K562 (cell line): ENCODE data around the gene DNMT1. TPM values are rescaled to one million over a fixed set of nuclear protein-coding genes. Genes with fewer than 3 reads are reported as not detected.
A peak's percentile ranks its signal among the peaks of the same experiment; 100 is the strongest.

Experiments used
- CBFB ChIP-seq: sonication (generic); formaldehyde crosslinking; IDR thresholded peaks from 2 replicates; pipeline ENCODE4 v1.4.0; 2020; ENCODE audit warnings: mild to moderate bottlenecking, missing genetic modification reagents
- CHD4 ChIP-seq: fragments of 200-600 bp; sonication (generic); IDR thresholded peaks from 3 replicates; pipeline ENCODE4 v1.6.1; 2012; ENCODE audit warnings: low read depth, mild to moderate bottlenecking, mixed read lengths, low read length, inconsistent platforms; ENCODE audit not compliant: insufficient read depth, insufficient replicate concordance, poor library complexity, severe bottlenecking
- CREM ChIP-seq: IDR thresholded peaks from 2 replicates; pipeline ENCODE4 v1.6.1; 2014; ENCODE audit warnings: antibody characterized with exemption, low read depth
- DPF2 ChIP-seq: fragments of 450-650 bp; IDR thresholded peaks from 2 replicates; pipeline ENCODE4 v1.6.1; 2016
- ETV5 ChIP-seq: sonication (generic); formaldehyde crosslinking; IDR thresholded peaks from 2 replicates; pipeline ENCODE4 v1.4.0; 2020; ENCODE audit warnings: low read depth, mild to moderate bottlenecking, missing genetic modification reagents
- HNRNPH1 ChIP-seq: fragments of 200-400 bp; formaldehyde crosslinking; optimal IDR thresholded peaks from 2 replicates; pipeline ENCODE3; 2017; ENCODE audit warnings: low read depth, mild to moderate bottlenecking, low read length, moderate library complexity
- KDM2B ChIP-seq: fragments of 250-450 bp; sonication (Bioruptor Pico); IDR thresholded peaks from 2 replicates; pipeline ENCODE4 v1.8.0; 2021; ENCODE audit warnings: mild to moderate bottlenecking, moderate library complexity
- LCOR ChIP-seq: sonication (generic); formaldehyde crosslinking; IDR thresholded peaks from 2 replicates; pipeline ENCODE4 v1.8.0; 2022; ENCODE audit warnings: mild to moderate bottlenecking, missing genetic modification reagents
- MEIS2 ChIP-seq: fragments of 450-650 bp; IDR thresholded peaks from 2 replicates; pipeline ENCODE4 v1.6.1; 2014; ENCODE audit warnings: mild to moderate bottlenecking; ENCODE audit not compliant: partially characterized antibody
- MLLT1 ChIP-seq, 2 experiments: fragments of 450-650 bp; IDR thresholded peaks; 2 replicates each; pipeline ENCODE4 v1.6.1; 2016
- MLX ChIP-seq, 2 experiments: fragments of 450-650 bp in 1 of 2; sonication (generic) in 1 of 2; formaldehyde crosslinking; conservative IDR thresholded peaks; 2 replicates each; pipeline versions ENCODE4 v1.4.0 to v1.8.1; 2020 to 2022; ENCODE audit warnings: mild to moderate bottlenecking in 1 of 2, missing genetic modification reagents in 1 of 2
- SMAD4 ChIP-seq: fragments of 250-450 bp; sonication (Bioruptor Pico); conservative IDR thresholded peaks from 2 replicates; pipeline ENCODE4 v1.8.0; 2021; ENCODE audit warnings: inconsistent platforms, mild to moderate bottlenecking, moderate library complexity
- TEAD2 ChIP-seq: fragments of 450-650 bp; IDR thresholded peaks from 2 replicates; pipeline ENCODE4 v1.6.1; 2016; ENCODE audit warnings: missing genetic modification characterization, control low read depth, missing compliant biosample characterization
- XRCC4 ChIP-seq: IDR thresholded peaks from one replicate; pipeline ENCODE4 v1.6.1; 2011; ENCODE audit not compliant: insufficient read depth, insufficient read length; ENCODE audit errors: extremely low read depth
- ZBTB33 ChIP-seq: sonication (generic); formaldehyde crosslinking; IDR thresholded peaks from 2 replicates; pipeline ENCODE4 v1.8.1; 2023; ENCODE audit warnings: mild to moderate bottlenecking, missing genetic modification reagents
- ZNF512 ChIP-seq: IDR thresholded peaks from 2 replicates; pipeline ENCODE4 v1.6.1; 2016; ENCODE audit warnings: missing genetic modification characterization, missing compliant biosample characterization
- ZNF639 ChIP-seq, 2 experiments: fragments of 200-800 bp in 1 of 2; sonication (Bioruptor generic) in 1 of 2; sonication (generic) in 1 of 2; formaldehyde crosslinking in 1 of 2; IDR thresholded peaks in 1 of 2; conservative IDR thresholded peaks in 1 of 2; 2 replicates each; pipeline versions ENCODE4 v1.5.0 to v1.6.1; 2016 to 2020; ENCODE audit warnings: missing compliant biosample characterization in 1 of 2, missing genetic modification characterization in 1 of 2, missing genetic modification reagents in 1 of 2
- ZNF764 ChIP-seq: fragments of 250-450 bp; sonication (Bioruptor Pico); IDR thresholded peaks from 2 replicates; pipeline ENCODE4 v1.4.0; 2020; ENCODE audit warnings: low read depth, mild to moderate bottlenecking, moderate library complexity
- polyA plus RNA-seq, 8 experiments: library from polyadenylated mRNA; depleted of rRNA in 4 of 8; stranded (reverse) in 5 of 8; unstranded in 3 of 8; fragments of >200 nt; fragmentation: Nextera tagmentation in 2 of 8; fragmentation: Illumina TruSeq in 1 of 8; extraction: Ambion mirVana in 2 of 8; extraction: Trizol in 1 of 8; gene quantifications; 2 replicates each; pipeline versions ENCODE4 v1.2.1 to v1.2.3, GENCODE V29; 2011 to 2014; ENCODE audit warnings: inconsistent platforms in 1 of 8, missing spikeins in 1 of 8
- total RNA-seq, 7 experiments: library from RNA; depleted of rRNA in 6 of 7; stranded (reverse); fragments of >200 nt in 6 of 7; fragmentation: Illumina TruSeq in 2 of 7; extraction: Trizol in 2 of 7; gene quantifications; 2 replicates each; pipeline versions ENCODE4 v1.2.1 to v1.2.3, GENCODE V29; 2011 to 2021; ENCODE audit warnings: low replicate concordance in 1 of 7

Gene DNMT1
- total and polyA plus RNA-seq, 9 of the 15 experiments (the other 6 are each of a cell fraction or from before 2014, with no cell fraction given) = 80.1 to 271 (median 121) TPM

GRCh38 chr19:10105509-10106099 is 89.1 kb downstream of the DNMT1 start (continued):
- TF ChIP-seq ZNF639 (CRISPR knock-in tag; conservative IDR thresholded peaks at IDR 0.05 in 1 of 2, IDR thresholded peaks at IDR 0.05 in 1 of 2) (0 out of 4 replicates have a peak, but pooled peaks of 1 of the 2 experiments have one; percentile 20), DPF2 (peak; percentile 10; the same call in 1 of the 2 replicates), KDM2B (CRISPR knock-in tag) (no peak), ETV5 (CRISPR knock-in tag) (no peak), LCOR (CRISPR knock-in tag) (0 out of 2 replicates have a peak, but pooled peaks have one; percentile 11), ZNF764 (CRISPR knock-in tag) (peak; percentile 55; the same call in 1 of the 2 replicates), SMAD4 (CRISPR knock-in tag) (peak; percentile 37; the same call in 1 of the 2 replicates), TEAD2 (tag) (no peak), XRCC4 (no peak), HNRNPH1 (no peak), MLLT1 (IDR thresholded peaks at IDR 0.05) (0 out of 4 replicates have a peak, but pooled peaks of 1 of the 2 experiments have one; percentile 33), MEIS2 (no peak), ZNF512 (peak; percentile 62; the same call in 1 of the 2 replicates), CHD4 (peak; percentile 79), ZBTB33 (0 out of 2 replicates have a peak, but pooled peaks have one; percentile 70), MLX (CRISPR knock-in tag; conservative IDR thresholded peaks at IDR 0.05) (no peak), CREM (no peak), CBFB (CRISPR knock-in tag) (peak; percentile 62; the same call in 1 of the 2 replicates)
